GM12878 (cell line): Measurements from ENCODE around the gene PRKRIP1. TPM values are rescaled to one million over a fixed set of nuclear protein-coding genes. Genes with fewer than 3 reads are reported as not detected.

Source experiments
- ATAC-seq: fragments of 200-7000 bp; cut with Tn5 transposase; 3 replicates; pipeline ENCODE4 v1.9.1; 2020; ENCODE audit warnings: mild to moderate bottlenecking, moderate library complexity
- BruUV-seq: library from RNA; stranded (reverse); fragments of 400-500 nt; replicated peaks from 2 replicates; lab custom pipeline; 2021; lab: Mats Ljungman, UMichigan
- CTCF ChIA-PET: fragments of 300-600 bp; sonication (Branson Sonifier 250); formaldehyde crosslinking; extraction: SDS; loops from one replicate; lab custom pipeline; 2021; ENCODE audit warnings: inconsistent platforms; lab: Yijun Ruan, JAX
- POLR2A ChIA-PET: fragments of 350-600 bp; formaldehyde crosslinking; extraction: SDS; loops from one replicate; lab custom pipeline; 2021; ENCODE audit warnings: inconsistent platforms; lab: Charles Lee
- RAD21 ChIA-PET: fragments of 300-600 bp; sonication (Branson Sonifier 250); formaldehyde crosslinking; loops from one replicate; lab custom pipeline; 2023; ENCODE audit warnings: antibody characterized with exemption; ENCODE audit not compliant: unreplicated experiment; lab: Charles Lee
- SMC1A ChIA-PET: fragments of 300-600 bp; sonication (Branson Sonifier 250); formaldehyde crosslinking; loops from one replicate; lab custom pipeline; 2023; ENCODE audit not compliant: unreplicated experiment, uncharacterized antibody; lab: Charles Lee
- DNase-seq: peaks from one replicate; pipeline ENCODE4 v3.0.0-alpha.2; 2011; ENCODE audit warnings: low read depth, low spot score
- FAIRE-seq: peaks from 3 replicates; lab custom pipeline; 2011; peaks lifted over from hg19 to GRCh38; lab: Jason Lieb, UNC
- H2AFZ ChIP-seq: 2 replicates; pipeline ENCODE4 v1.6.0; 2011; ENCODE audit warnings: low read depth, low read length, control low read depth; ENCODE audit not compliant: control insufficient read depth
- H3K27ac ChIP-seq: 2 replicates; pipeline ENCODE4 v1.5.1; 2011; ENCODE audit warnings: control low read depth; ENCODE audit not compliant: control insufficient read depth, insufficient read depth
- H3K27me3 ChIP-seq, 2 experiments: replicated peaks in 1 of 2; 2 replicates each; pipeline versions ENCODE4 v1.6.0 to v1.6.1; 2011; ENCODE audit warnings: low read length in 1 of 2; ENCODE audit not compliant: control insufficient read depth in 2 of 2, insufficient read depth in 2 of 2
- H3K36me3 ChIP-seq, 2 experiments: 2 replicates each; pipeline ENCODE4 v1.5.1; 2011; ENCODE audit warnings: low read length in 1 of 2; ENCODE audit not compliant: control insufficient read depth in 2 of 2, insufficient read depth in 2 of 2
- H3K4me1 ChIP-seq: 2 replicates; pipeline ENCODE4 v1.6.1; 2011; ENCODE audit warnings: mild to moderate bottlenecking, low read length, moderate library complexity, mixed read lengths; ENCODE audit not compliant: control insufficient read depth, insufficient read depth
- H3K4me2 ChIP-seq: 2 replicates; pipeline ENCODE4 v1.6.0; 2011; ENCODE audit warnings: control low read depth; ENCODE audit not compliant: control insufficient read depth, insufficient read depth
- H3K4me3 ChIP-seq: fragments of 200-600 bp; sonication (generic); 2 replicates; pipeline ENCODE4 v1.5.1; 2016
- H3K79me2 ChIP-seq: 2 replicates; pipeline ENCODE4 v1.6.0; 2011; ENCODE audit warnings: low read length; ENCODE audit not compliant: control insufficient read depth, insufficient read depth
- H3K9ac ChIP-seq: 2 replicates; pipeline ENCODE4 v1.8.0; 2011; ENCODE audit warnings: low read length, control low read depth, mixed read lengths; ENCODE audit not compliant: control insufficient read depth, insufficient read depth
- H3K9me3 ChIP-seq: replicated peaks from 3 replicates; pipeline ENCODE4 v1.5.1; 2011; ENCODE audit warnings: mild to moderate bottlenecking, low read length; ENCODE audit not compliant: control insufficient read depth, insufficient read depth
- H4K20me1 ChIP-seq: 2 replicates; pipeline ENCODE4 v1.6.0; 2011; ENCODE audit not compliant: control insufficient read depth, insufficient read depth
- BCL3 ChIP-seq: IDR thresholded peaks from 2 replicates; pipeline ENCODE4 v1.6.1; 2011; ENCODE audit warnings: borderline replicate concordance, low read depth, mild to moderate bottlenecking, moderate library complexity, low read length; ENCODE audit not compliant: insufficient read depth, poor library complexity, severe bottlenecking
- CEBPZ ChIP-seq: fragments of 150-350 bp; IDR thresholded peaks from 2 replicates; pipeline ENCODE4 v1.6.1; 2016; ENCODE audit warnings: low read depth, low read length
- HDAC6 ChIP-seq: fragments of 200-600 bp; sonication (generic); IDR thresholded peaks from one replicate; pipeline ENCODE4 v1.8.0; 2017; ENCODE audit warnings: antibody characterized with exemption; ENCODE audit not compliant: unreplicated experiment
- IRF4 ChIP-seq: IDR thresholded peaks from 2 replicates; pipeline ENCODE4 v1.6.1; 2011; ENCODE audit warnings: low read depth, low read length
- JUNB ChIP-seq: IDR thresholded peaks from 2 replicates; pipeline ENCODE4 v1.6.1; 2016; ENCODE audit warnings: antibody characterized with exemption, mild to moderate bottlenecking
- KLF5 ChIP-seq: fragments of 450-650 bp; IDR thresholded peaks from 2 replicates; pipeline ENCODE4 v1.6.1; 2014; ENCODE audit warnings: mild to moderate bottlenecking; ENCODE audit not compliant: partially characterized antibody
- RFX5 ChIP-seq: IDR thresholded peaks from 2 replicates; pipeline ENCODE4 v1.6.1; 2011; ENCODE audit warnings: low read depth, low read length, improper control_type of control experiment
- SIX5 ChIP-seq: IDR thresholded peaks from 2 replicates; pipeline ENCODE4 v1.6.1; 2011; ENCODE audit warnings: mild to moderate bottlenecking, low read depth, low read length, moderate library complexity; ENCODE audit not compliant: severe bottlenecking
- SP1 ChIP-seq: IDR thresholded peaks from one replicate; pipeline ENCODE4 v1.6.1; 2011; ENCODE audit warnings: low read depth, low read length
- STAT3 ChIP-seq: IDR thresholded peaks from 2 replicates; pipeline ENCODE4 v1.6.1; 2011; ENCODE audit warnings: low read depth, low read length, improper control_type of control experiment
- USF1 ChIP-seq: IDR thresholded peaks from 2 replicates; pipeline ENCODE4 v1.6.1; 2011; ENCODE audit warnings: borderline replicate concordance, low read depth, mild to moderate bottlenecking, moderate library complexity, mixed read lengths, low read length; ENCODE audit not compliant: insufficient read depth; ENCODE audit errors: extremely low read length
- ZNF207 ChIP-seq: fragments of 450-650 bp; IDR thresholded peaks from 2 replicates; pipeline ENCODE4 v1.6.1; 2014; ENCODE audit warnings: antibody characterized with exemption, mild to moderate bottlenecking, borderline replicate concordance
- ZNF274 ChIP-seq: IDR thresholded peaks from one replicate; pipeline ENCODE4 v1.8.0; 2011; ENCODE audit not compliant: insufficient read length, insufficient read depth
- WGBS: methylation state at CpG from one replicate; pipeline ENCODE4 v1.1.6; 2016; ENCODE audit warnings: low lambda C conversion rate; ENCODE audit not compliant: insufficient replicate concordance, insufficient coverage; ENCODE audit errors: missing lambda C conversion rate; 5-methylcytosine and 5-hydroxymethylcytosine counted together
- in situ Hi-C: fragments of 300-500 bp; cut with MboI; formaldehyde crosslinking; loops from 9 replicates; pipeline ENCODE4 v1.14.3; 2018; ENCODE audit warnings: mixed read lengths
- intact Hi-C: fragments of 100-400 bp; cut with micrococcal nuclease; formaldehyde crosslinking; loops from one replicate; pipeline ENCODE4 v1.14.2; 2022; ENCODE audit not compliant: unreplicated experiment
- polyA plus RNA-seq, 11 experiments: library from polyadenylated mRNA; depleted of rRNA in 4 of 11; unstranded in 6 of 11; stranded (reverse) in 5 of 11; fragments of >200 nt; fragmentation: Nextera tagmentation in 4 of 11; fragmentation: Illumina TruSeq in 1 of 11; extraction: Ambion mirVana in 4 of 11; extraction: Trizol in 1 of 11; gene quantifications; 1 replicate in 1 of 11; 2 replicates in 10 of 11; pipeline versions ENCODE4 v1.2.1 to v1.2.3, GENCODE V29; 2011 to 2016; ENCODE audit warnings: inconsistent platforms in 2 of 11, missing spikeins in 2 of 11, low read depth in 1 of 11
- total RNA-seq, 4 experiments: library from RNA; depleted of rRNA in 3 of 4; stranded (reverse); fragments of >200 nt in 3 of 4; fragmentation: Illumina TruSeq in 1 of 4; extraction: Trizol in 1 of 4; gene quantifications; 2 replicates each; pipeline versions ENCODE4 v1.2.1 to v1.2.3, GENCODE V29; 2013 to 2021

The PRKRIP1 gene
- total and polyA plus RNA-seq, 10 of the 15 experiments (the other 5 are each of a cell fraction or from before 2014, with no cell fraction given): 17.0 to 38.4 (median 25.5) TPM

GRCh38 chr7:102466097-102466496 lies 69.9 kb downstream of the PRKRIP1 start (continued):
- TF ChIP-seq CEBPZ: no peak
- TF ChIP-seq RFX5: no peak
- no peak for TF ChIP-seq USF1
- TF ChIP-seq KLF5: no peak

GRCh38 chr7:102467581-102468477 lies 71.7 kb downstream of the PRKRIP1 start:
- Histone ChIP-seq H3K9ac (no peak overlapping the region), H3K36me3 (peaks cover 6 to 20% of the 10 kb centered on the region in 2 experiments), H4K20me1 (no peaks in the 10 kb centered on the region), H3K79me2 (peaks cover 29% of the 10 kb centered on the region), H3K4me2 (no peak overlapping the region), H3K27me3 (no peaks in the 10 kb centered on the region), H3K9me3 (no peaks in the 10 kb centered on the region), H3K27ac (no peak overlapping the region), H2AFZ (no peak overlapping the region), H3K4me1 (peaks cover 15% of the 10 kb centered on the region), H3K4me3 (no peak overlapping the region)
- intact Hi-C loops: loop anchor here (5.0 kb wide), 1 partner anchor 181 kb away; the partner anchor contains the start of gene SH2B2
- ChIA-PET SMC1A (interaction anchor here (0.8 to 3.7 kb wide), 4 partner anchors 23 to 64 kb away, joined by 3 to 32 read pairs (median 4); no protein-coding TSS in a partner anchor), CTCF (interaction anchor here (0.6 to 7.0 kb wide), 12 partner anchors 18 to 1224 kb away, joined by 3 to 94 read pairs (median 4); no protein-coding TSS in a partner anchor), RAD21 (interaction anchor here (0.8 to 2.2 kb wide), 5 partner anchors 35 to 64 kb away, joined by 3 to 9 read pairs (median 6); partner anchors contain the start of gene ORAI2), POLR2A (interaction anchor here (0.6 kb wide), 1 partner anchor 446 kb away, joined by 3 read pairs; no protein-coding TSS in a partner anchor)
- no TSS peak for BruUV-seq
- DNase-seq: no peak
- 95% methylated on average over 23 of the region's 24 CpGs for WGBS
- ATAC-seq: no peak
- no peak for FAIRE-seq
- in situ Hi-C loops: no loop called here
- no peak for TF ChIP-seq BCL3
- TF ChIP-seq ZNF207: no peak
- no peak for TF ChIP-seq SP1
- no peak for TF ChIP-seq STAT3
- no peak for TF ChIP-seq JUNB
- no peak for TF ChIP-seq HDAC6
- no peak for TF ChIP-seq IRF4
- TF ChIP-seq ZNF274: no peak
- no peak for TF ChIP-seq SIX5
